Fibroblast of lung (primary cell): ENCODE data around the gene SHROOM3.

Experiments used
- EZH2 ChIP-seq: IDR thresholded peaks from 2 replicates; pipeline ENCODE4 v1.5.1; 2012; ENCODE audit warnings: low read length, control low read depth, mild to moderate bottlenecking; ENCODE audit errors: missing control alignments
- TF ChIP-seq, protein P1 (sequence below), 2 donors: IDR thresholded peaks in 1 of 2; conservative IDR thresholded peaks in 1 of 2; 1 replicate in 1 of 2; 2 replicates in 1 of 2; pipeline ENCODE4 v1.5.1; 2011 to 2012; ENCODE audit warnings: low read length in 2 of 2, control low read depth in 1 of 2, inconsistent platforms in 1 of 2, low read depth in 1 of 2, mild to moderate bottlenecking in 1 of 2

DNA sequence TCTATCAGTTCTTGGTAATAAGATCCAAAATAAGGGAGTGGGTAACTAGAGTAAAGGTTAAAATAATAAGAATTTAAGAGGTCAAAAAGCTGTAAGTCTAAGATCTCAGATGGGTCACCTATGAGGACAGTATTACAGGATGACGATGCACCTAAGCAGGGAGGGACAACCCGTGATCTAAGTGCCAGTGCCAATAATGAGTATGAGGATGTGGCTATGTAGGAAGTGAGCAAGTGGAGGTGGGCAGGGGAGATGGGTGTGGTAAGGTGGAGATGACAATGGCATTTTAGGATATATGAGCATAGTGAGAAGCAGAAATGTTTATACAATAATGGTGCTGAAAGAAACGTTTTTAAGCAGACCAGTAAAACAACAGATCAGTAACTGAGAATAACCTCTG lies 33.4 kb upstream of the SHROOM3 start:
- TF ChIP-seq, protein P1, sequence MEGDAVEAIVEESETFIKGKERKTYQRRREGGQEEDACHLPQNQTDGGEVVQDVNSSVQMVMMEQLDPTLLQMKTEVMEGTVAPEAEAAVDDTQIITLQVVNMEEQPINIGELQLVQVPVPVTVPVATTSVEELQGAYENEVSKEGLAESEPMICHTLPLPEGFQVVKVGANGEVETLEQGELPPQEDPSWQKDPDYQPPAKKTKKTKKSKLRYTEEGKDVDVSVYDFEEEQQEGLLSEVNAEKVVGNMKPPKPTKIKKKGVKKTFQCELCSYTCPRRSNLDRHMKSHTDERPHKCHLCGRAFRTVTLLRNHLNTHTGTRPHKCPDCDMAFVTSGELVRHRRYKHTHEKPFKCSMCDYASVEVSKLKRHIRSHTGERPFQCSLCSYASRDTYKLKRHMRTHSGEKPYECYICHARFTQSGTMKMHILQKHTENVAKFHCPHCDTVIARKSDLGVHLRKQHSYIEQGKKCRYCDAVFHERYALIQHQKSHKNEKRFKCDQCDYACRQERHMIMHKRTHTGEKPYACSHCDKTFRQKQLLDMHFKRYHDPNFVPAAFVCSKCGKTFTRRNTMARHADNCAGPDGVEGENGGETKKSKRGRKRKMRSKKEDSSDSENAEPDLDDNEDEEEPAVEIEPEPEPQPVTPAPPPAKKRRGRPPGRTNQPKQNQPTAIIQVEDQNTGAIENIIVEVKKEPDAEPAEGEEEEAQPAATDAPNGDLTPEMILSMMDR (conservative IDR thresholded peaks at IDR 0.05 in 1 of 2, IDR thresholded peaks at IDR 0.05 in 1 of 2; ENCODE audit: low read depth in 1 of 2, low read length in 2 of 2) = no peak
- no peak for TF ChIP-seq EZH2
